OCI-LY1 (cell line): ENCODE results near the gene PLEKHG4B.

ENCODE experiments used
- H2AFZ ChIP-seq: fragments of 200-600 bp; sonication (generic), shearing (Covaris generic); 2 replicates; pipeline ENCODE4 v1.6.0; 2014; ENCODE audit warnings: antibody characterized with exemption, mild to moderate bottlenecking, low read length
- H3F3A ChIP-seq: fragments of 200-600 bp; sonication (generic), shearing (Covaris generic); 2 replicates; pipeline ENCODE4 v1.6.0; 2014; ENCODE audit warnings: mild to moderate bottlenecking, antibody characterized with exemption, low read length, moderate library complexity; ENCODE audit not compliant: insufficient read depth
- H3K27ac ChIP-seq: fragments of 200-600 bp; sonication (generic); 2 replicates; pipeline ENCODE4 v1.5.1; 2014; ENCODE audit warnings: low read length, mixed run types, mild to moderate bottlenecking, low read depth; ENCODE audit not compliant: poor library complexity, severe bottlenecking
- H3K27me3 ChIP-seq: fragments of 200-600 bp; sonication (generic); 2 replicates; pipeline ENCODE4 v1.6.0; 2014; ENCODE audit warnings: antibody characterized with exemption, mild to moderate bottlenecking, low read length, moderate library complexity; ENCODE audit not compliant: insufficient read depth
- H3K36me3 ChIP-seq: fragments of 200-600 bp; sonication (generic); 2 replicates; pipeline ENCODE4 v1.6.1; 2014; ENCODE audit warnings: mild to moderate bottlenecking, antibody characterized with exemption, low read length, moderate library complexity, mixed read lengths; ENCODE audit not compliant: insufficient read depth
- H3K4me1 ChIP-seq: fragments of 200-600 bp; sonication (generic); 2 replicates; pipeline ENCODE4 v1.5.1; 2014; ENCODE audit warnings: mild to moderate bottlenecking, low read length, moderate library complexity; ENCODE audit not compliant: insufficient read depth, severe bottlenecking
- H3K4me2 ChIP-seq: fragments of 200-600 bp; sonication (generic), shearing (Covaris generic); 2 replicates; pipeline ENCODE4 v1.6.1; 2014; ENCODE audit warnings: low read length
- H3K4me3 ChIP-seq: fragments of 200-600 bp; sonication (generic); 2 replicates; pipeline ENCODE4 v1.5.1; 2014; ENCODE audit warnings: low read length, low read depth, mild to moderate bottlenecking, mixed read lengths; ENCODE audit not compliant: poor library complexity, severe bottlenecking
- H3K79me2 ChIP-seq: fragments of 200-600 bp; shearing (Covaris generic); 2 replicates; pipeline ENCODE4 v1.6.1; 2016; ENCODE audit warnings: mixed run types, low read length, mixed read lengths; ENCODE audit not compliant: insufficient read depth
- H3K9ac ChIP-seq: fragments of 200-600 bp; sonication (generic), shearing (Covaris generic); 2 replicates; pipeline ENCODE4 v1.6.1; 2014; ENCODE audit warnings: mild to moderate bottlenecking, low read length, mixed read lengths
- H3K9me2 ChIP-seq: fragments of 200-600 bp; sonication (generic), shearing (Covaris generic); 2 replicates; pipeline ENCODE4 v1.6.1; 2014; ENCODE audit warnings: low read depth, mild to moderate bottlenecking, low read length, mixed read lengths
- H3K9me3 ChIP-seq: fragments of 200-600 bp; shearing (Covaris generic); 2 replicates; pipeline ENCODE4 v1.6.1; 2014; ENCODE audit warnings: low read length, mixed read lengths
- H4K20me1 ChIP-seq: fragments of 200-600 bp; sonication (generic), shearing (Covaris generic); 2 replicates; pipeline ENCODE4 v1.6.0; 2016; ENCODE audit warnings: mild to moderate bottlenecking, low read length; ENCODE audit not compliant: insufficient read depth
- EZH2 ChIP-seq: fragments of 200-600 bp; sonication (generic), shearing (Covaris generic); IDR thresholded peaks from 2 replicates; pipeline ENCODE4 v1.8.0; 2017; ENCODE audit warnings: borderline replicate concordance, mixed run types, mild to moderate bottlenecking, antibody characterized with exemption, low read length, moderate library complexity, mixed read lengths
- TF ChIP-seq, protein P1 (sequence below): fragments of 200-600 bp; sonication (generic), shearing (Covaris generic); IDR thresholded peaks from 2 replicates; pipeline ENCODE4 v1.5.1; 2017; ENCODE audit warnings: mild to moderate bottlenecking, antibody characterized with exemption, low read length, moderate library complexity, mixed read lengths

Gene PLEKHG4B

DNA sequence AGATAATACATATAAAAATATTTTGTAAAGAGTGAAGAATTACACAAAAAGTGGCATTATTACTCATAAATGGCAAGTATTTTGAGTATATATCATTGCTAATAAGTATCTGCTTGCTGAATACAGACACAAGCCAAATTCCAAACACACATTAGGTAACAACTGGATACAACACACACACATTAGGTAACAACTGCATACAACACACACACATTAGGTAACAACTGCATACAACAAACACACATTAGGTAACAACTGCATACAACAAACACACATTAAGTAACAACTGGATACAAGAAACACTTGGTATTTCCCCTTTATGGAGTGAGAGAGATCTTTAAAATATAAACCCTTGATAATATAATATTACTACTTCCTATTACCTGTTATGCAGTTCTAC lies 112.5 kb downstream of the PLEKHG4B start:
- Histone ChIP-seq H3K79me2 (peaks cover 8% of the 10 kb centered on the region), H3K9me2 (no peaks in the 10 kb centered on the region), H2AFZ (no peak overlapping the region), H3K4me1 (peaks cover 22% of the 10 kb centered on the region), H3K9me3 (no peaks in the 10 kb centered on the region), H3K9ac (no peak overlapping the region), H3F3A (no peaks in the 10 kb centered on the region), H4K20me1 (no peaks in the 10 kb centered on the region), H3K36me3 (peaks cover 37% of the 10 kb centered on the region), H3K4me3 (no peak overlapping the region), H3K27ac (no peak overlapping the region), H3K4me2 (no peak overlapping the region), H3K27me3 (no peaks in the 10 kb centered on the region)
- TF ChIP-seq EZH2: no peak
- TF ChIP-seq, protein P1, sequence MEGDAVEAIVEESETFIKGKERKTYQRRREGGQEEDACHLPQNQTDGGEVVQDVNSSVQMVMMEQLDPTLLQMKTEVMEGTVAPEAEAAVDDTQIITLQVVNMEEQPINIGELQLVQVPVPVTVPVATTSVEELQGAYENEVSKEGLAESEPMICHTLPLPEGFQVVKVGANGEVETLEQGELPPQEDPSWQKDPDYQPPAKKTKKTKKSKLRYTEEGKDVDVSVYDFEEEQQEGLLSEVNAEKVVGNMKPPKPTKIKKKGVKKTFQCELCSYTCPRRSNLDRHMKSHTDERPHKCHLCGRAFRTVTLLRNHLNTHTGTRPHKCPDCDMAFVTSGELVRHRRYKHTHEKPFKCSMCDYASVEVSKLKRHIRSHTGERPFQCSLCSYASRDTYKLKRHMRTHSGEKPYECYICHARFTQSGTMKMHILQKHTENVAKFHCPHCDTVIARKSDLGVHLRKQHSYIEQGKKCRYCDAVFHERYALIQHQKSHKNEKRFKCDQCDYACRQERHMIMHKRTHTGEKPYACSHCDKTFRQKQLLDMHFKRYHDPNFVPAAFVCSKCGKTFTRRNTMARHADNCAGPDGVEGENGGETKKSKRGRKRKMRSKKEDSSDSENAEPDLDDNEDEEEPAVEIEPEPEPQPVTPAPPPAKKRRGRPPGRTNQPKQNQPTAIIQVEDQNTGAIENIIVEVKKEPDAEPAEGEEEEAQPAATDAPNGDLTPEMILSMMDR: no peak

DNA sequence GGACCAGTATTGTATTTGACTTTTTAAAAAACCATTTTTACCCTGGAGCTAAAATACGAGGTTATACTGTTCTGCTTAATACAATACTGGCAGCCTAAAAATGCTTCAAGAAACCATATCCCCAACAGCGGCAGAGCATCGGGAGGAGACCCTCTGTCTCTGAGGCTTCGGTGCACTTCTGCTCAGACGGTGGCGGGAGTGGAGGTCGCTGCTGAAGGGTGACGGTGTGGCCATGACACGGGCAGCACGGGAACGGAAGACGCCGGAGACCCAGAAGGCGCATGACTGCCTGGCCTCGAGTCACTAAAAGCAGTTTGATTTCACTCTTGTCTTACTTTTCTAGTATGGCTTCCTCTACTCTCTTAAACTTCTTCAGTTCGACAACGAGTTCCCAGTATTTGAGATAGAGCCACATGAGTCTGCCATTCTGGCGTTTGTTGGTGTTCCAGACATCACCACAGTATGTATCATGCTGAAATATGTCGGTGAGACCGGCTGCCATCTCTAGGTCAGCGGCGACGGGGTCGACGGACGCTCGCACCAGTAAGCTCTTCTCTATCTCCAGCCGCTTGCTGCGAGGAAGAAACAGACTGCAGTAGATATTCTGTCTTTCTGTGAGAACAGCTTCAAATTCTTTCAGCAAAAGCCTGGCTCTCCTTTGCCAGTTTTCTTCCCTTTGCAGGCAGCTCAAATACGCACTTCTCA lies 113.2 kb downstream of the PLEKHG4B start:
- H3K4me1 ChIP-seq: peaks cover 22% of the 10 kb centered on the region
- H3K36me3 ChIP-seq: peaks cover 37% of the 10 kb centered on the region
- H3K9me3 ChIP-seq: no peaks in the 10 kb centered on the region
- no peak overlapping the region for H3K4me3 ChIP-seq
- H3K27ac ChIP-seq: no peak overlapping the region
- H3K9ac ChIP-seq: no peak overlapping the region
- no peaks in the 10 kb centered on the region for H3K27me3 ChIP-seq
- no peak for TF ChIP-seq EZH2
- TF ChIP-seq, protein P1: no peak
- no peaks in the 10 kb centered on the region for H4K20me1 ChIP-seq
- H3K9me2 ChIP-seq: no peaks in the 10 kb centered on the region
- no peak overlapping the region for H2AFZ ChIP-seq
- no peaks in the 10 kb centered on the region for H3F3A ChIP-seq
- no peak overlapping the region for H3K4me2 ChIP-seq
- H3K79me2 ChIP-seq: peaks cover 14% of the 10 kb centered on the region

DNA sequence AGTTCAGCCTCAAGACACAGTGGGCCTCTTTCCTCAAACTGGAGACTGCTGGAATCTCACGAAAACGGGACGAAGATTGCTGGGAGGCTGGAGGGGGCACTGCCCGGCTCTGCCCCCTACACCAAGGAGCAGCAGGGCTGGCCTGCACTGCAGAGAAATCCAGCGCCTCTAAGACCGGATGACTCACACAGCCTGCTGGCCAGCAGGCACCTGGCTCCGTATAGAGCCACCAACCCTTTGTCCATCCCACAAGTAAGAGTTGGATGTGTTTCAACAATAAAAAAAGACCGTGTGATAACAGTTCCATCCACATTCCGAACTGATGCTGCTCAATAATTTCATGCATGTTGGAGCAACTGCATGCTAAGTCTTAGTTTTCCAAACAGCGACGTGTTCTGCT lies 114.4 kb downstream of the PLEKHG4B start:
- Histone ChIP-seq H3K36me3 (peaks cover 37% of the 10 kb centered on the region), H4K20me1 (no peaks in the 10 kb centered on the region), H3K9ac (no peak overlapping the region), H3K27me3 (no peaks in the 10 kb centered on the region), H3K9me2 (no peaks in the 10 kb centered on the region), H3K4me3 (no peak overlapping the region), H3K4me2 (no peak overlapping the region), H3K4me1 (peaks cover 11% of the 10 kb centered on the region), H2AFZ (no peak overlapping the region), H3K79me2 (peaks cover 17% of the 10 kb centered on the region), H3K27ac (no peak overlapping the region), H3F3A (no peaks in the 10 kb centered on the region), H3K9me3 (no peaks in the 10 kb centered on the region)
- TF ChIP-seq EZH2: no peak
- TF ChIP-seq, protein P1: no peak
